ENCODE measurements around the gene SARM1.

SARM1 gene

DNA sequence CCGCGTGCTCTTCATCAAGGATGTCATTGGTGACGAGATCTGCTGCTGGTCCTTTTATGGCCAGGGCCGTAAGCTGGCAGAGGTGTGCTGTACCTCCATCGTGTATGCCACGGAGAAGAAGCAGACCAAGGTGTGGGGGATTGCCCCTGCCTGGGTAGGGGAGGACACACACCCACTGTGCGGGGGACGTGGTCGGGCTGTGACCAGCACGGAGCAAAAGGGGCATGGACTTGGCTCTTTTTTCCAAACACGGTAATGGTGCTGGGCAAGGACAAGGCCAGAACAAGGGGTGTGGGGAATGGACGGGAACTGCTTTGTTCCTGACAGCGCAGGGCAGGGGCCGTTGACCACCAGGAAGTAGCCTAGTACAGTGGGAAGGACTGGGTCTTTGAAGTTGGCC, 29.2 kb upstream of the SARM1 start:
- no peak for DNase-seq

DNA sequence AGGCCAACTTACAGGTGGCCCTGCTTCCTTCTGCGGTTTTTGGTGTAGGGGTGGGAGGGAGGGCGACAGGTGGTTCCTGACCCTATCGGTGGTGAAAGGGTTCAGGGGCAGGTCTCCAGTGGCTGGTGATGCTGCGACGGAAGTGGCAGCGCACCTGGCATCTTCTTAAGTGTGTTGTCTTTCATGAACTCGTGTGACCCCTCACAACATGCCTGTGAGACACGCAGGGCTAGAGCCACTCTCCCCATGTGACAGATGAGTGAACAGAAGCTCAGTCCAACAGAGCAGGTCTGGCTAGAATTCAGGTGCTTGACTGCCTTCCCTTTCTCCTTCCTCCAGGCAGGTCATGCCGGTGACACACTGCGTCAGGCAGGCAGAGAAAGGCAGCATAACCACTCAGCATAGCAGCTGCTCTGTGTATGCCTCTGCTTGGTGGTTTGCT, 28.0 kb upstream of the SARM1 start:
- DNase-seq = no peak

DNA sequence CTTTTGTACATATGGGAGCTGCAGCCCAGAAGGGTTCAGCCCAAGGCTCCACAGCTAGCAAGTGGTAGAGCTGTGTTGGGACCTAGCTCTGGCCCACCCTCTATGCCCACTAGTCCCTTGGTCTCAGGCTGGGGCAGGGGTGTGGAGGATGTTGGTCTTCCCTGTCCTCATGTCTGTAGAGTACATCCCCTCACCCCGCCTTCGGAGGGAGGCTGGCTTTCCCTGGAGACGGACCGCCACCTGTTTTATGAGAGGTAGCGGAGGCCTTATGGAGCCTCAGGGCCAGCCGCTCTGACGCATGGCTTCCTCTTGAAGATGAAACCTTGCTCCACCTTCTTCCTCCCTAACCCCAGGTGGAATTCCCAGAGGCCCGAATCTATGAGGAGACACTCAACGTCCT, 27.5 kb upstream of the SARM1 start:
- DNase-seq = no peak

DNA sequence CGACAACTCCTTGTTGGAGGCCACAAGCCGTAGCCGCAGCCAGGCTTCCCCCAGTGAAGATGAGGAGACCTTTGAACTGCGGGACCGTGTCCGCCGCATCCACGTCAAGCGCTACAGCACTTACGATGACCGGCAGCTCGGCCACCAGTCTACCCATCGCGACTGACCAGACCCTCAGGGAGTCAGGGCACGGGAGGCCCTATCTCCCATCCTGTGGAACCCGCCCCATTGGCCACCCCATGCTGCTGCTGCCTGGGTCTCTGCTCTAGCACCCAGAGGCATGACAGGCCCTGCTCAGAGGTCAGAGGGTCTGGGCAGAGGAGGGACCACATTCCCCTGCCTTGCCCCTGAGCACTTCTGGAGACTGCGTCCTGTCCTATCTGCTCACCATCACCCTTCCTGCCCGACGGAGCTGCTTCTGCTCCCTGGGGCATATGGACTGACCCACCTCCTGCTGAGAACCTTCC, 27.0 kb upstream of the SARM1 start:
- no peak for DNase-seq

DNA sequence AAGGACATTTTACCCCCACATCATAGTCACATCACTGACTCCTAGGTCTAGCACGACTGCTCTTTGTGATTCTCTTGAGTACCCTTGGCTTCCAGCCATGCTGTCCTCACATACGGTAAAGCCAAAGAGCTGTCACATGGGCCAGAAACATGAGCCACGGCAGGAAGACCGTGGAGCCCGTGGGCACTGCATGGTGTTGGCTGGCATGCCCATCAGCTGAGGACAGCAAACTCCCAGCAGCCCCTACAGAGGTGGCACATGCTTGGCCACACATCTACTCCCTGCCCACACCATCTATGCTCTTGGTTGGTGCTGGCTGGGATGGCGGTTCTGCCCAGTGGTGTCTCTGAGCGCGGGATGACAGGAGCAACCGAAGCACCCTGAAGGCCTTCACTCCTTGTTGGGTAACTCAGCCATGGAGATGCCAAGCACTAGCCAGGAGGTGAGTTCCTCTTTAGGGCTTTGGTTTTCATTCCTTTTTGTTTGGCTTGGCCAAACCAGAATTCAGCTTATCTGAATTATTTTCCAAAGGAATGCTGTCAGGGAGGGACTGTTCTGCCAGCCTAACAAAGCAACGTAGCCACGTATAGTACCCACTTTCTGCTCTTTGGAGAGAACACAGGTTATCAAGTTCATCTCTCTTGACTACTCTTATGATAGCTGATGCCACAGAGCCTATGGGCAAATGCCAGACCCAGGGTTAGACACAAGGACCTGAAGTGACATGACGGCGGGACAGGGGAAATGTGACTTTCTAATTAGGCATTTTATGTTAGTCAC, 25.9 kb upstream of the SARM1 start:
- DNase-seq = no peak

DNA sequence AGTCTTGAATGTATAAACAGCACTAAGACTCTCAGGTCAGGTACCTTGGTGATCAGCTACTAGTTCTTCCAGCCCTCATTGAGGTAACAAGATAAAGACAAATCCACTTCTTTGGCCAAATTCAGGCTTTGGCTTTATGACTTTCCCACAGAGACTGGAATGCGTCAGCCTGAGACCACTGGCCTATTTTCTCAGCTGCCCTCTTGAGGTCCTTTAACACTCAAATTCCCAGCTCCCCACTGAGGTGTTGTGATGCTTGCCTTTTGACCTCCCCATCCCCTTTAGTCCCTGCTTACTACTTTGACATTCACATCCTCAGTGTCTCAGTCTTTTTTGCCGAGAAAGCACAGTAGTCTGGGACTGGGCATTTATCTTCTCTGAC, 25.3 kb upstream of the SARM1 start:
- no peak for DNase-seq

DNA sequence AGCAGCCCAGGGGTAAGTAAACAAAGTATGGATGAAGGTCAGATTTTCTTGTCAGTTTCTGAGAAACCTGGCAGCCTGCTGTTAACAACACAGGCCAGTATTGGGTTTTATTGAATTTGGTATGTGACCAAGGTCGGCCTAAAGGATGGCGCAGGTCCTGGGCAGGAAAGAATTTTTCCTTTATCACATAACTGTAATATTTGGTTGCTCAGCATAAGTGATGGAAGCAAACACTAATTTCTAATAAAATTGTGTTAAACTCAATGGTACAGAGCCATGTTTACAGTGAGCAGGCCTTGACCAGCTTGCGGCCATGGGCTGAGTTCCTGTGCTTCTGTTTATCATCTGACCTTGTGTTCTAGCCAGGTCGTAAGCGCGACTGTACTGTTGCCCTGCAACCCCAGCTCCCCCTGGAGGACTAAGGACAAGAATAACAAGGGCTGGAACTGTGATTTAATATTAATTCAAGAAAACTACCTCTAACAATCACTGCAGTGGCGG, 24.7 kb upstream of the SARM1 start:
- no peak for DNase-seq

DNA sequence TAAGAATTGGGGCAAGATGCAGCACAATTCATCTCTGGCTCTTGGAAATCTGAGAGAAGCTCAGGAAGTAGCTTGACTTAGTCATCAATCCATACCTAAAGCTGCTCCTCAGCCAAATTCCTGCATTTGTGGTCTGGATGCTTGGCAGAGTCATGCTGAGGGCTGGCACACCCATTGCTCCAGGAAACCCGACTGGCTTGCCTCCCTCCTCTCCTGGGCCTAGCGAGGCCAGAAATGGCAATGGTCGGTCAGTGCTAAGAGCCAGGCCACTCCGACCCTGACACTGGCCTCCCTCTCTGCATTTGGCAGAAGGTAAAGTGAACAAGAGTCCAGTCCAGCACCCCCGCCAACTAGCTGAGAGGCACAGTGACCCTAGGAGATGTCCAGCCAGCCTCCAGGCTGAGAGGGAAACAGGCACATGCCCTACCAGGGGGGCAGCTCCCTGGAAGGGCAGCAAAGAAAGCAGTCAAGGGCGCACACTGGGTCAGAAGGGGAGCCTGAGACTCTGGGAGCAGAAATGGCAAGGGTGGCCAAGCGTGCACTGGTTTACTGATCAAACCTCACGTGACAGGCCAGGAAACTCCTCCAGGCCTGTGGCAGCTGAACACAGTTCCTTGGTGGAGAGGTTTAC, 24.1 kb upstream of the SARM1 start:
- DNase-seq = peak; percentile 87

DNA sequence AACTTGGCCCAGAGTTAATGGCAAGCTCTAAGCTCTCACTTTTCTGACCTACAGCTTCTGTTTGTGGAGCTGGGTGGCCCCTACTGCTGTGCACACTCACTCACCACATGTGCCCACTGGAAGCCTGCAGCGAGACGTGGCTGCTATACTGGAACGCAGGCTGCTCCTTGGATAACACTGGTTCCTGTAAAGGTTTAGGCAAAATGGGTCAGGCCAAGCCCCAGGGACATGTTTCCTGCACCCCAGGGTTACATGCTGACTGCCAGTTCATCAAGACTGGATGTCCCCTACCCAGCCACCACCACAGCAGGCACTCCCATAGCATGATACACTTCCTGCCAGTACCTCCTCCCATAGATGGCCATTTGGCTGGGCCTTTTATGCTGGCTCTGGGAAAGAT, 22.5 kb upstream of the SARM1 start:
- no peak for DNase-seq

DNA sequence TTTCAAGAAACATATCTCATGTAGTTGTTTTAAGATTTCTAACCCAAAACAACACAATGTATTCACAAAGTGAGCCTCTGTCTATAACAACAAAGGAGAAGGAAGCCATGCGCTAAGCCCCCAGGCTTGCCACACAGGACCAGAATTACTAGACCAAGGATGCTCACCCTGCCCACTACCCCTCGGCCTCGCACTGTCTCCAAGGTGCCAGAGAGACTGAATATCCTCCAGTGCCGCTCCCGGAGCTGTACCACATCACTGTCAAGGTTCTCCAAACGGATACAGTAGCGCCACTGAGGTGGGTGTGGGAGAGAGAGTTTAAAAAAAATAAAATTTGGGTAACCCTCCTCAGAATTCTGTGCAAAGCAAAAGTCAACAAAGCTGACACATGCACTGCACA, 21.2 kb upstream of the SARM1 start:
- DNase-seq = no peak

DNA sequence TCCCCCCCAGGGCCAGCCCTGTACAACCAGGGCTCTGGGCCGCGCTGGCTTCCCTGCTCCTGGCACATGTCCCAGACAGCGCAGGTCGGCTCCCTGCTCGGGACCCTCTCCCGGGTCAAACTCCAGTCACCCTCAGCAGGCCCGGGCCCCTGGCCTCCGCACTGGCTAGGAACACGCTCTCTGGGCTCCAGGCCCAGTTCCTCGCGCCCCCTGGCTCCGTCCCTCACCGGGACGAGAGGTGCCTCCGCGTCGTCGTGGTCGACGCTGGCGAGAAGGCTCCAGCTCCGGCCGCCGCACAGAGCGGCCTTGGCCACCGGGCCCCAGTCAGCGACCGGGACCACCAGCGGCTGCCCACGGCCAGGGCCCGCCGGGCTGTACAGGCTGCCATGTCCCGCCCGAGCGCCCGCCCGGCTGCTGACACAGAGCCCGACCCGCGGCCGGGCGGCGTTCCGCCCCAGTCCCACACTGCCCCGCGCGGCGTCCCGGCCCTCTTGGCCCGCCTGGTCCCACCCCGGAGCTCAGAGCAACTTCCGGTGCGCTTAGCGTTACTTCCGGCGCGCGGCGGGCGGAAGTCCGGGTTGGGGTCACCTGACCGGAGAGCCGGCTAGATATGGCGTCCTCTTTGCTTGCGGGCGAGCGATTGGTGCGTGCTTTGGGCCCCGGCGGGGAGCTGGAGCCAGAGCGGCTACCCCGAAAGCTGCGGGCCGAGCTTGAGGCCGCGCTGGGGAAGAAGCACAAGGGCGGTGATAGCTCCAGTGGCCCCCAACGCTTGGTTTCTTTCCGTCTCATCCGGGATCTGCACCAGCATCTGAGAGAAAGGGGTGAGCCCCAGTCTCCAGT, 14.2 kb upstream of the SARM1 start, which contains the start of gene POLDIP2:
POLDIP2 (minus strand) TSS at position 467 of the 840 bp plus-strand sequence; CDS start at position 388, 79 bp downstream.
- DNase-seq = peak; percentile 95

DNA sequence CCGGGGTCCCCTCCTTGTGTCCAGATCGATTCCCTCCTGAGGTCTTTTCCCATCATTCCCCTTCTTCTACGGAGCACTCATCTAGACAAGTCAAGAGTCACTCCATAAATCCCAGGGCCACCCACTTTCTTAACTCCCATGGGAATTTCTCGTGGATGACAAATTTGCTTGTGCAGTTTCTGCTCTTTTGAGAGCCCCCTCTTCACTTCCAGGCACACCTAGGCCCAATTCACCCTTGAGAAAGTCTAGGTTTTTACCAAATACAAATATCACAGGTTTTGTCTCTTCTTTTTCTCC, 13.6 kb upstream of the SARM1 start:
- DNase-seq = no peak

DNA sequence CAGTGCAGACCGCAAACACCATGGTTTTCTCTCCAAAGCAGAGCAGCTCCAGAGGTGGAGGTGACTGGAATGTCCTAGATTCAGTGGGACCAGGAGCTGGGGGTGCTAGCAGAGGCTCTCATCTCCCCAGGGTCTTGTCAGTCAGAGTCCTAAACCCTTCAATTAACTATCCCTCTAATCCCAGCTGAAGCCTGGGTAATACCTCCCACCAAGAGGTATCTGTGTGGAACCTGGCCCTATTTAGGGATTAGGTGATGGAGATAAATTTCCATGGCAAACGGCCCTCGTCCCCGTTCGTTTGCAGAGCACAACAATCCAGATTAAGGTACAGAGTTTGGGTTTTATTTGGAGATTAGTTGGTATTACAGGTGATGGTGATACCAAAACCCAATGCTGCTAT, 8.3 kb upstream of the SARM1 start:
- no peak for DNase-seq

DNA sequence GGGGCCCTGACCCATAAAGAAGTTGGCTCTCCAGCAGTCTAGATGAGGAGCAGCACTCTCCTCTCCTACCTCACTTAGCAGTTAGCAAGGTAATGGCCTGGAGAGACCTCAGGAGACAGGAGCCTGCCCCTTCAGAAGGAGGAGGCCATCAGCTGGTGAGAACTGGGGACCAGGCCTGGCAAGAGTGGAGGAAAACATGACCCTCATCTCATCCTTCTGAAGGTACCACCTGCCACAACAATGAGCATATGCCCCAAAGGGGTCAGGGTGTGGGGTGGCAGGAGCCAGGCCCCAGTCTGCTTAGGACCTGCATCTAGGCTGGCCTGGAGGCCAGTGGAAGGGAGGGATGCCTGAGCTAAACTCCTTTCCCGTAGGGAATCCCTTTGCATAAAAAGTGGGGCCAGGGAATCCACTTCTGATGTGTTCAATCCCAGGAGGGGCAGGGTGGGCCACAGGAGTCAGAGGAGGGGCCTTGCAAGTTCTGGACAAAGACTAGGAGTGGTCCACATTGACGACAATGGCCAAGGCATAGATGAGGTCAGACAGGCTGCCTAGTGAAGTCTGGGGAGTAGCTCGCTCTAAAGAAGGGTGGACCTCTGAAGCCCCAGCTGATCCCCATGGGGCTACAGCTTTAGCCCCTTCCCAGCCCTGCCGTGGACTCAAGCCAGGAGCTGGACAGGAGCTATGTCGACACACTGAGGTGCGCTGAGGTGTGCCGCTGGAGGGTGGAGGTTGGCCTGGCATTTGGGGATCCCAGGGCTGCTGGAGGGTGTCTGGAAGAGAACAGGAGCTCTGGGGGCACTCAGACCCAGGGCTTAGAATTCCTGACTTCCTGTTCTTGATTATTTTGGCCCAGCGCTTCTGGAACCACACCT, 7.5 kb upstream of the SARM1 start:
- DNase-seq = no peak

DNA sequence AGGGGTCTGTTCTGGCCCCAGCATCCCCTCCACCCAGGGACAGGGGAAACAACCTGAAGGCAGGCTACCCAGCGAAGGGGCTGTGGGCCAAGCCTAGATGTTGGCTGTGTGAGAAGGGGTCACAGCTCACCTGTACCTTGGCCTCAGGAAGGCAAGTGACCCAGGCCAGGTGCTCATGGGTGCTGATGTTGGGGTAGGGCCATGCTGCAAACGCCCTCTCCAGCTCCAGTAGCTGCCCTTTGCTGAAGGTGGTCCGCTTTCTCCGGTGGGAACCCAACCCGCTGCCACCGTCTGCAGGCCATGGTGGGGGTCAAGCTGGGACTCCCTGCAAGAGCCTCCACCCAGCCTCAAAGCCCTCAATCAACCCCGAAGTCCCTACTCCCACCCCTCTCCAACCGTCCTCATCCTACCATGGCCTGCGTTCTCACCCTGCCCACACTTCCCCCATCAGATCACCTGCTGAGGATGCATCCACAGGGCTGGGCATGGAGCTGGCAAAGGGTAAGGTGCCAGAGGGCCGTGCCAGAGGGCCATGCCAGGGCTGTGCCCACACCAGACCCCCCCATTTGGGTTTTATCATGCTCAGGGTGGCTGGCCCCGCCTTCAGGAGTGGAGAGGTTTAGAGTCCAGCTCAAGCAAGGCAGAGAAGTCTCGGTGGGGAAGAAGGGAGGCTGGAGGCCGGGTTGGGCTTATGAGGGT, 6.7 kb upstream of the SARM1 start, which contains the start of gene SEBOX:
SEBOX (minus strand) TSS at position 535 of the 699 bp plus-strand sequence; CDS start at position 487, 48 bp downstream.
- DNase-seq = no peak

DNA sequence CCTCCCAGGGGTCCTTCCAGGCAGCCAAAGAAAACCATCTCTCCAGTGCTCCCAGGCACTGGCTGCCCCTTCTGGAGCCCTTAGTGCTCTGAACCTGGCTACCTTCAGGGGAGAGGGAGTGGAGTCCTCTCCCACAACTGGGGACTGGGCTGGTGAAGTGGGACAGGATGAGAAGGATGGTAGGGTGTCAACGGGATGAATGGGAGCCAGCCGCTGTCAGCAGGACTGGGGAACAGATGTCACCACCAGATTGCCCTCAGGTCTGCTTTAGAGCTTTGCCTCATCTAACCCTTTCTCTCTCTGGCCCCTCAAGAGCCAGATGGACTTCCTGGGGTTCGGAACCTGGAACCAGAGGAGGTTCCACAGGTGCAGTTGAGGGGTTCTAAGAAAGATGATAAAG, 6.0 kb upstream of the SARM1 start:
- no peak for DNase-seq

DNA sequence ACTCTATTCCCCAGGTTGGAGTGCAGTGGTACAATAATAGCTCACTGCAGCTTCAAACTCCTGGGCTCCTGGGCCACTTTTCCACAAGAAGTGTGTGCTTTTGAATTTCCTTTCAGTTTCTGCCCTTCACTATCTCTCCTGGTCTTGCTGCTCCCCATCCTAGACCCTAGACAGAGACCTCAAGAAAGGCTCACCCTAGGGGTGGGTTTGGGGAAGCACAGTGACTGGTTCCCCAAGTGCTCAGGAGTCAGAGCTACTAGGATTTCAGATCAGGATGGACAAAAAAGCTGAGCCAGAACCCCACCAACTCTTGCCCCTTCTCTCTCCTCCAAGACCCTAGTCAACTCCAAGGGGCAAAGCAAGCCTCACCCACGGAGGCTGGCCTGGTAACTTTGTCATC, 4.9 kb upstream of the SARM1 start:
- no peak for DNase-seq

DNA sequence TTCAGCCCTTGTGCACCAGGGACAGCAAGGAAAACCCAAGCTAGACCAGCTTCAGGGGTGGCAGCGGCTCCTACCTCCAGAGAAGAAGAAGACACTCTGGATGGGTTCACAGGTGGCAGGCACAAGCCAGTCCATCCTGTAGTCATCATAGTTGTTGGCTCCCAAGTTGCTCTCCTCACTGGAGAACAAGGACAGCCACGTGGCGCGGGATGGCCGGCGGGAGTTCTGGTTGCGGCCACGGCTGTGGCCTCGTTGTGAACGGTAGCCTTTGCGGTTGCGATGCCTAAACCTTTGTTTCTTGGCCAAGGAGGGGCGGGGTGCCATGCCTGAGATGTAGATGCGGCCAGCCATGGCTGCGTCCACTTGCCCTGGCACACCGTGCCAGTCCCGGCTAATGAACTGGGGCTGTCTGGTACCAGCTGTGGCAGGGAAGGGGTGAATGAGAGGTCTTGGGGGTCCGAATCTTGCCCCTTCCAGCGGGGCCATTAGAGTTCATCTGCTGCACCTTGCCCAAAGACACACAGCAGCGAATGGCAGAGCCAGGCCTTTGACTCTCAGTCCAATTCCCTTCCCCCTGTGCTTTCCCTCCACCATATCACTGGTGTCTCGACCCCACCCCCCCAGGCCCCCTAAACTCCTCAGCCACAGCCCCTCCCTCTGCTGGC, 3.7 kb upstream of the SARM1 start:
- DNase-seq = no peak

DNA sequence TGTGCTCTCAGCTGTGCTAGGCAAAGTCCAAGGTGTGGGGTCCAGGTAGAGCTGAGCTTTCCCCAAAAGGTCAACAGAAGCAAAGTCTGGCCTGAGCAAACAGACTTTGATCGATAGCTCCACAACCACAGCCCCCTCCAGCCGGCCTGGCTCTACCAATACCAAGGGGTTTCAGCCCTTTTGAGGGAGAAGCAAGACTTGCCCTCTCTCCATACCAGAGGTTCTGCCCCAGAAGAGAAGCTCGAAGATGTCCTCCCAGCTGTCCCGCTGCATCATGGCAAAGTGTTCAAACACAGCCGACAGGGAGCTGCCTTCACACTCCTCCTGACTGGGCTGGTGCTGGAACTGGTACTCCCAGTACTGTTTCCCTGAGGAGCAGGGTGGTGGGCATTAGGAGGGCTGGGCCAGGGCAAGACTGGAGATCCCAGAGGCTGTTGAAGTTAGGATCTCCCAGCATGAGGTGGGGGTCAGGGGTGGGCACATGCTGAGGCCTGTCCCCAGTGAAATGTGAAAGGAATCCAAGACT, 3.1 kb upstream of the SARM1 start:
- no peak for DNase-seq

DNA sequence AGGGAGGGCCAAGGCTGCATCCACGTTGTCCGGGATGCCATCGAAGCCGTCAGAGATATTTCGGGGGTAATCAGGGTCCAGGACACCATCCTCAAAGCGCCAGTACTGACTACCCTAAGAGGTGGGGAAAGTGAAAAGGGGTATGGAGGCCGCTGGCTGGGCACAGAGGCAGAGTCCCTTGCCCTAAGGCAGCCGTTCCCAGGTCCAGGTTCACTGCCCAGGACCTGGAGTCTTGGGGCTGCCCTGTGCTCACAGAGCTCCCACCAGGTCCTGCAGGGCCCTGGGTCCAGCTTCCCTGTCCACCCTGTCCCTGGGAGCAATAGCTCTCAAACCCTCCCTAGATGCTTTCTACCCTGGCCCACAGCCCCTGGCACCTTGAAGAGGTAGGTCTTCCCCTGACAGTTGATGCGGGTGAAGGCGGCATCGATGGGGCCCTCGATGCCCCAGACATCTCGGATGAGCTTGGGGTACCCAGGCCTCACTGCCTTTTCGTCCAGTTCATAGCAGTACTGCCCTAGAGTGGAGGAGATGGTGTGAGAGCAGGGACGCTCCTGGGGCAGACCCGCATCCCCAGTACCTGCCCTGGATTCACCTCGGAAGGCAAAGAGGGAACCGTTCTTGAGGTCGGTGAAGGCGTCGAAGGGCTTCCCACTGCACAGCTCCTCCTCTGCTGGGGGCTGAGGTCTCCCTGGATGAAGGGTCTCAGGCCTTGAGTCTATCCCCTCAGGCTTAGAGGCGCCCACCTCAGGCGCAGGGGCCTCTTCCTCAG, 2.4 kb upstream of the SARM1 start:
- DNase-seq = no peak

All from fibroblast of skin of abdomen (primary cell).